Measurements from ENCODE around the gene EFR3B. TPM values are rescaled to one million over a fixed set of nuclear protein-coding genes. Genes with fewer than 3 reads are reported as not detected.
"Not testable (repeated sequence)": the region's sequence is repeated elsewhere in the genome, so short reads cannot be mapped to it uniquely, and the experiment has no call there.

Gene EFR3B
- polyA plus RNA-seq, 2 of the 4 experiments (the other 2 are of a cell fraction) = 6.5 to 12.5 TPM

- H3K27ac ChIP-seq = no peak overlapping the region
Observed at GRCh38 chr2:25091265-25091664, 49.4 kb downstream of the EFR3B start.

GRCh38 chr2:25098056-25098455, 56.2 kb downstream of the EFR3B start:
- ChIA-PET POLR2A (no interaction called here), CTCF (interaction anchor here (1.2 to 2.2 kb wide), 4 partner anchors 17 to 123 kb away, joined by 3 to 8 read pairs (median 4); no protein-coding TSS in a partner anchor)
- FAIRE-seq (no peak), DNase-seq (ENCODE audit: low read depth in 1 of 2, low spot score in 1 of 2) (no peak), ATAC-seq (no peak; a peak in 2 of 6 replicates)
- Histone ChIP-seq H3K4me3 (no peak overlapping the region), H3K4me1 (peaks cover 23% of the 10 kb centered on the region), H3K27ac (peak overlapping the region in 1 of 2 experiments; percentile 58; a peak in 5 of 6 replicates), H3K9me3 (no peaks in the 10 kb centered on the region), H3K4me2 (no peak overlapping the region; the same call in 2 of the 3 replicates)
- TF ChIP-seq CBX2 (IDR thresholded peaks at IDR 0.05; ENCODE audit: borderline replicate concordance, low read depth) (no peak), ELK1 (IDR thresholded peaks at IDR 0.05; ENCODE audit: low read depth, low read length) (no peak), E2F6 (IDR thresholded peaks at IDR 0.05; ENCODE audit: borderline replicate concordance, low read depth) (no peak), JUNB (IDR thresholded peaks at IDR 0.05) (no peak), ZC3H11A (IDR thresholded peaks at IDR 0.05) (no peak), MAZ (IDR thresholded peaks at IDR 0.05; ENCODE audit: borderline replicate concordance, low read depth, low read length) (no peak), RNF2 (IDR thresholded peaks at IDR 0.05; ENCODE audit: borderline replicate concordance, low read depth) (no peak), KDM5A (IDR thresholded peaks at IDR 0.05) (no peak), POLR2A (IDR thresholded peaks at IDR 0.05; ENCODE audit: low read length) (no peak), SREBF2 (IDR thresholded peaks at IDR 0.05) (no peak), HOXA7 (CRISPR knock-in tag; IDR thresholded peaks at IDR 0.05) (no peak), HDAC2 (IDR thresholded peaks at IDR 0.05) (no peak), CBX8 (IDR thresholded peaks at IDR 0.05) (no peak)
- 95% methylated on average over 2 of the region's 2 CpGs for WGBS (ENCODE audit: missing lambda C conversion rate)

More at GRCh38 chr2:25091265-25091664, 49.4 kb downstream of the EFR3B start:
- H3K4me1 ChIP-seq = no peaks in the 10 kb centered on the region
- FAIRE-seq (no peak), DNase-seq (ENCODE audit: low read depth in 1 of 2, low spot score in 1 of 2) (no peak), ATAC-seq (no peak)
- CTCF ChIA-PET = interaction anchor here (1.0 to 1.3 kb wide), 2 partner anchors 9 to 105 kb away, joined by 3 read pairs; no protein-coding TSS in a partner anchor
- POLR2A ChIA-PET = no interaction called here
- TF ChIP-seq JUN (IDR thresholded peaks at IDR 0.05) (no peak), HOXB5 (CRISPR knock-in tag; IDR thresholded peaks at IDR 0.05) (no peak), NPAS2 (CRISPR knock-in tag; IDR thresholded peaks at IDR 0.05; ENCODE audit: borderline replicate concordance) (no peak), TFCP2L1 (CRISPR knock-in tag; IDR thresholded peaks at IDR 0.05) (no peak)
- no peaks in the 10 kb centered on the region for H3K9me3 ChIP-seq
- H3K4me3 ChIP-seq = no peak overlapping the region
- no peak overlapping the region for H3K4me2 ChIP-seq
- WGBS (ENCODE audit: missing lambda C conversion rate) = 85% methylated on average over 8 of the region's 8 CpGs

- peak; percentile 51 to 75 for ATAC-seq
- no peaks in the 10 kb centered on the region for H3K9me3 ChIP-seq
- ChIA-PET CTCF (interaction anchor here (1.2 to 2.2 kb wide), 7 partner anchors 18 to 124 kb away, joined by 3 to 8 read pairs (median 5); no protein-coding TSS in a partner anchor), POLR2A (no interaction called here)
- H3K4me2 ChIP-seq = peak overlapping the region; percentile 42
- no peak for TF ChIP-seq JUNB (IDR thresholded peaks at IDR 0.05)
- peak in 1 of 2 experiments; percentile 52; a peak in 1 of 4 replicates for TF ChIP-seq CEBPB (IDR thresholded peaks at IDR 0.05)
- TF ChIP-seq CTCF (IDR thresholded peaks at IDR 0.05) = no peak
- TF ChIP-seq FOXS1 (CRISPR knock-in tag; IDR thresholded peaks at IDR 0.05) = no peak
- TF ChIP-seq EP300 (IDR thresholded peaks at IDR 0.05) = no peak
- TF ChIP-seq HES2 (IDR thresholded peaks at IDR 0.05) = no peak
- TF ChIP-seq FOSL2 (IDR thresholded peaks at IDR 0.05) = no peak
- TF ChIP-seq FOSL2 (CRISPR knock-in tag; IDR thresholded peaks at IDR 0.05) = peak; percentile 14; the same call in 1 of the 2 replicates
- no peak for TF ChIP-seq MAFK (IDR thresholded peaks at IDR 0.05; ENCODE audit: partially characterized antibody)
- TF ChIP-seq RFX5 (IDR thresholded peaks at IDR 0.05) = no peak
- peak; percentile 37; the same call in 1 of the 2 replicates for TF ChIP-seq MAX (IDR thresholded peaks at IDR 0.05)
- 49% methylated on average over 6 of the region's 6 CpGs for WGBS (ENCODE audit: missing lambda C conversion rate)
- FAIRE-seq = no peak
- no peak overlapping the region for H3K4me3 ChIP-seq
- peaks cover 31% of the 10 kb centered on the region for H3K4me1 ChIP-seq
- peak; percentile 35 to 77 for DNase-seq (ENCODE audit: low read depth in 1 of 2, low spot score in 1 of 2)
- H3K27ac ChIP-seq = peak overlapping the region; percentile 5 to 69; a peak in 5 of 6 replicates
Observed at GRCh38 chr2:25098670-25099486, 57.0 kb downstream of the EFR3B start.

- POLR2A ChIA-PET; FAIRE-seq; DNase-seq (ENCODE audit: low read depth in 1 of 2, low spot score in 1 of 2); H3K9me3 ChIP-seq; H3K4me3 ChIP-seq; ATAC-seq; H3K4me2 ChIP-seq: not testable (repeated sequence)
- peak overlapping the region; percentile 52 to 89; a peak in 2 of 6 replicates for H3K27ac ChIP-seq
- CTCF ChIA-PET = interaction anchor here (1.1 to 6.0 kb wide), 4 partner anchors 13 to 129 kb away, joined by 4 to 50 read pairs (median 10); no protein-coding TSS in a partner anchor
- 87% methylated on average over 7 of the region's 7 CpGs for WGBS (ENCODE audit: missing lambda C conversion rate)
- H3K4me1 ChIP-seq = peaks cover 63% of the 10 kb centered on the region
Observed at GRCh38 chr2:25102352-25102751, 60.5 kb downstream of the EFR3B start.
